ENCODE measurements around the gene DCT. TPM values are rescaled to one million over a fixed set of nuclear protein-coding genes. Genes with fewer than 3 reads are reported as not detected.

Gene DCT
- total and polyA plus RNA-seq, 2 of the 4 experiments (the other 2 are of a cell fraction) = not detected

DNA sequence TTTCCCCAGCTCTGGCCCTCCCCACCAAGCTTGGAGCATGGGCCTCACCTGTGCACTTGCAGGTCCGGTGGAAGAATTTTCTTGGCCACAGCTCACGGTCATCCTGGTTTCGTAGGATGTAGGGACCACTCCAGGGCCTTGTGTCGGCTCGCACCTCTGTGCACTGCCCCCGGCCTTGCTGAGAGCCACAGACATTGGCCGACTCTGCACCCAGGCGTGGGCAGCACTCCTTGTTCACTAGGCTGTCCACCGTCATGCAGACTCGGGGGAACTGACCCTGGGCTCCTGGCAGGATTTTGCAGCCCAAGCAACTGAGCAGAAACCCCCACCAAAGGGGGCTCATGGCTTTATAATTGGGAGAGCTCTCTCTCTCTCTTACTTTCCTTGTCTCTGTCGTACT, 569 bp downstream of the DCT start:
- CTCF ChIA-PET = no interaction called here
- POLR2A ChIA-PET (ENCODE audit: unreplicated experiment) = no interaction called here
- Histone ChIP-seq H3K18ac (ENCODE audit: low read depth, low read length) (no peak overlapping the region), H3K79me1 (ENCODE audit: low read depth in 1 of 2, low read length in 2 of 2) (no peaks in the 10 kb centered on the region), H3K27me3 (ENCODE audit: control insufficient read depth, insufficient read depth, low read length) (peaks cover 3% of the 10 kb centered on the region), H2AFZ (replicated peaks; ENCODE audit: low read length, poor library complexity) (no peak overlapping the region), H4K20me1 (ENCODE audit: insufficient read depth, low read length) (no peaks in the 10 kb centered on the region), H3K4me3 (ENCODE audit: insufficient read depth, low read depth, low read length) (no peak overlapping the region), H2AK9ac (replicated peaks; ENCODE audit: low read depth, low read length, poor library complexity) (no peak overlapping the region), H3K9me1 (ENCODE audit: insufficient read depth, low read length) (no peaks in the 10 kb centered on the region), H4K8ac (ENCODE audit: low read depth in 2 of 2, low read length in 2 of 2) (no peak overlapping the region), H2AK5ac (ENCODE audit: low read depth, low read length) (no peak overlapping the region), H4K91ac (ENCODE audit: insufficient read depth, low read depth, low read length) (no peak overlapping the region), H3K27ac (ENCODE audit: insufficient read depth, low read length) (no peak overlapping the region), H2BK5ac (ENCODE audit: low read depth, low read length, poor library complexity, severe bottlenecking) (no peak overlapping the region), H3K14ac (replicated peaks; ENCODE audit: low read depth, low read length) (no peak overlapping the region), H3K36me3 (ENCODE audit: control insufficient read depth, insufficient read depth, low read length) (no peaks in the 10 kb centered on the region), H3K9me3 (ENCODE audit: control insufficient read depth, insufficient read depth, low read length) (no peaks in the 10 kb centered on the region), H3K9ac (ENCODE audit: low read depth, low read length) (no peak overlapping the region), H3K4me1 (ENCODE audit: control insufficient read depth, insufficient read depth, low read length) (no peaks in the 10 kb centered on the region), H3K23ac (ENCODE audit: low read depth, low read length) (no peak overlapping the region), H2BK20ac (ENCODE audit: low read depth, low read length) (no peak overlapping the region), H3K56ac (ENCODE audit: extremely low read depth, insufficient read depth, low read length) (no peak overlapping the region), H2BK120ac (ENCODE audit: low read depth, low read length) (no peak overlapping the region), H4K5ac (ENCODE audit: low read depth, low read length) (no peak overlapping the region), H3K4me2 (ENCODE audit: low read depth, low read length) (no peak overlapping the region), H3K4ac (ENCODE audit: low read depth, low read length) (no peak overlapping the region), H2BK15ac (ENCODE audit: low read depth, low read length) (no peak overlapping the region)
- TF ChIP-seq BHLHE40 (IDR thresholded peaks at IDR 0.05; ENCODE audit: low read depth, low read length) (no peak), FOS (IDR thresholded peaks at IDR 0.05; ENCODE audit: low read depth, low read length) (no peak)
- TF ChIP-seq, protein P1, sequence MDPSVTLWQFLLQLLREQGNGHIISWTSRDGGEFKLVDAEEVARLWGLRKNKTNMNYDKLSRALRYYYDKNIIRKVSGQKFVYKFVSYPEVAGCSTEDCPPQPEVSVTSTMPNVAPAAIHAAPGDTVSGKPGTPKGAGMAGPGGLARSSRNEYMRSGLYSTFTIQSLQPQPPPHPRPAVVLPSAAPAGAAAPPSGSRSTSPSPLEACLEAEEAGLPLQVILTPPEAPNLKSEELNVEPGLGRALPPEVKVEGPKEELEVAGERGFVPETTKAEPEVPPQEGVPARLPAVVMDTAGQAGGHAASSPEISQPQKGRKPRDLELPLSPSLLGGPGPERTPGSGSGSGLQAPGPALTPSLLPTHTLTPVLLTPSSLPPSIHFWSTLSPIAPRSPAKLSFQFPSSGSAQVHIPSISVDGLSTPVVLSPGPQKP (IDR thresholded peaks at IDR 0.05; ENCODE audit: borderline replicate concordance, low read depth, low read length) = no peak
- TF ChIP-seq, protein P2, sequence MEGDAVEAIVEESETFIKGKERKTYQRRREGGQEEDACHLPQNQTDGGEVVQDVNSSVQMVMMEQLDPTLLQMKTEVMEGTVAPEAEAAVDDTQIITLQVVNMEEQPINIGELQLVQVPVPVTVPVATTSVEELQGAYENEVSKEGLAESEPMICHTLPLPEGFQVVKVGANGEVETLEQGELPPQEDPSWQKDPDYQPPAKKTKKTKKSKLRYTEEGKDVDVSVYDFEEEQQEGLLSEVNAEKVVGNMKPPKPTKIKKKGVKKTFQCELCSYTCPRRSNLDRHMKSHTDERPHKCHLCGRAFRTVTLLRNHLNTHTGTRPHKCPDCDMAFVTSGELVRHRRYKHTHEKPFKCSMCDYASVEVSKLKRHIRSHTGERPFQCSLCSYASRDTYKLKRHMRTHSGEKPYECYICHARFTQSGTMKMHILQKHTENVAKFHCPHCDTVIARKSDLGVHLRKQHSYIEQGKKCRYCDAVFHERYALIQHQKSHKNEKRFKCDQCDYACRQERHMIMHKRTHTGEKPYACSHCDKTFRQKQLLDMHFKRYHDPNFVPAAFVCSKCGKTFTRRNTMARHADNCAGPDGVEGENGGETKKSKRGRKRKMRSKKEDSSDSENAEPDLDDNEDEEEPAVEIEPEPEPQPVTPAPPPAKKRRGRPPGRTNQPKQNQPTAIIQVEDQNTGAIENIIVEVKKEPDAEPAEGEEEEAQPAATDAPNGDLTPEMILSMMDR (conservative IDR thresholded peaks at IDR 0.05; ENCODE audit: low read depth, low read length) = no peak
- in situ Hi-C loops (cut with MboI; ENCODE audit: low sequenced_read_pairs) (no loop called here), intact Hi-C loops (cut with micrococcal nuclease) (no loop called here), dilution Hi-C loops (cut with HindIII; ENCODE audit: low sequenced_read_pairs, unreplicated experiment) (no loop called here)
- DNase-seq (no peak), ATAC-seq (ENCODE audit: low read depth) (no peak)
- no TSS peak for BruUV-seq (replicated peaks)
- 87% methylated on average over 7 of the region's 11 CpGs; no CpG with 5 or more reads in 1 of the 2 experiments for WGBS, 2 experiments (ENCODE audit: extremely low coverage in 2 of 2, insufficient read length in 1 of 2)

Measured in IMR-90 (cell line).